Mesendoderm (in vitro differentiated cells): ENCODE results near the gene PDE1A.

Source experiments
- DNase-seq: peaks from one replicate; pipeline ENCODE4 v3.0.0; 2013
- H2AK5ac ChIP-seq: 2 replicates; pipeline ENCODE4 v1.6.1; 2013; ENCODE audit warnings: low read length, inconsistent platforms
- H2BK120ac ChIP-seq: 2 replicates; pipeline ENCODE4 v1.6.1; 2013; ENCODE audit warnings: low read depth, mild to moderate bottlenecking, low read length, moderate library complexity, mixed read lengths
- H2BK15ac ChIP-seq: replicated peaks from 2 replicates; pipeline ENCODE4 v1.6.1; 2013; ENCODE audit warnings: low read depth, mild to moderate bottlenecking, moderate library complexity
- H2BK5ac ChIP-seq: 2 replicates; pipeline ENCODE4 v1.6.1; 2013; ENCODE audit warnings: low read length, inconsistent platforms
- H3K18ac ChIP-seq: 2 replicates; pipeline ENCODE4 v1.6.1; 2013; ENCODE audit warnings: mild to moderate bottlenecking, low read length, mixed read lengths
- H3K23ac ChIP-seq: one replicate; pipeline ENCODE4 v1.6.1; 2013; ENCODE audit warnings: low read length
- H3K27ac ChIP-seq: 2 replicates; pipeline ENCODE4 v1.5.1; 2013; ENCODE audit warnings: low read depth, mild to moderate bottlenecking, inconsistent platforms, low read length, moderate library complexity
- H3K27me3 ChIP-seq: 2 replicates; pipeline ENCODE4 v1.6.1; 2013; ENCODE audit warnings: low read length, control low read depth, mild to moderate bottlenecking, inconsistent platforms; ENCODE audit not compliant: insufficient read depth, poor library complexity
- H3K36me3 ChIP-seq: 2 replicates; pipeline ENCODE4 v1.6.1; 2013; ENCODE audit warnings: low read length, inconsistent platforms; ENCODE audit not compliant: control insufficient read depth, insufficient read depth
- H3K4ac ChIP-seq: one replicate; pipeline ENCODE4 v1.6.1; 2013; ENCODE audit warnings: low read depth, mild to moderate bottlenecking, low read length, moderate library complexity
- H3K4me1 ChIP-seq: 2 replicates; pipeline ENCODE4 v1.6.1; 2013; ENCODE audit warnings: low read depth, low read length, inconsistent platforms; ENCODE audit not compliant: control insufficient read depth
- H3K4me2 ChIP-seq: 2 replicates; pipeline ENCODE4 v1.6.1; 2013; ENCODE audit warnings: low read length
- H3K4me3 ChIP-seq: 2 replicates; pipeline ENCODE4 v1.5.1; 2013; ENCODE audit warnings: mild to moderate bottlenecking, low read length
- H3K56ac ChIP-seq: one replicate; pipeline ENCODE4 v1.6.1; 2013; ENCODE audit warnings: low read length
- H3K79me1 ChIP-seq: 2 replicates; pipeline ENCODE4 v1.6.1; 2013; ENCODE audit warnings: low read length, inconsistent platforms
- H3K79me2 ChIP-seq: 2 replicates; pipeline ENCODE4 v1.6.1; 2013; ENCODE audit warnings: mild to moderate bottlenecking, low read length; ENCODE audit not compliant: control insufficient read depth, insufficient read depth
- H3K9ac ChIP-seq: 2 replicates; pipeline ENCODE4 v1.6.1; 2013; ENCODE audit warnings: low read length, inconsistent platforms
- H4K5ac ChIP-seq: one replicate; pipeline ENCODE4 v1.6.1; 2013; ENCODE audit warnings: low read length
- H4K8ac ChIP-seq: one replicate; pipeline ENCODE4 v1.6.1; 2013; ENCODE audit warnings: low read depth, mild to moderate bottlenecking, control low read depth, low read length, moderate library complexity
- WGBS: extraction: QIAGEN DNeasy Blood & Tissue Kit; methylation state at CpG from one replicate; pipeline ENCODE4 v1.1.7; 2013; ENCODE audit warnings: low lambda C conversion rate, missing lambda C conversion rate; ENCODE audit not compliant: insufficient coverage; ENCODE audit errors: extremely low coverage; 5-methylcytosine and 5-hydroxymethylcytosine counted together

Gene PDE1A

DNA sequence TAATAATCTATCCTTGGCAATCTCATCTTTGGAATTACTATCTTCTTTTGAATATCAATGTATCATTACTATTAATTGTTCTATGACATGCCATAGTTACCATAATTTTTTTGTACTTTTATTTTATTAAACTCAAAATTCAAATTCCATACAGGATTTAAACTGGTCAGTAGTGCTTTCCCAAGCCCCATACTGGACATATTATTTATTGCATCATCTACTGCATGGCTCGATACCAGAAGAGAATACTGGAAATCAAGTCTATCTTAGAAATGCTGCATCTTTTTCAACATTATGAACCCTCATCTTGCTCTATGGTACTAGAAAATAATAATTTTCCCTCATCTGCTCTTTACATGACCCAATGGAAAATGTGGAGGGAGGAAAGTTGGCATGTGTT lies 9.4 kb upstream of the PDE1A start:
- no peaks in the 10 kb centered on the region for H3K79me1 ChIP-seq
- no peak overlapping the region for H3K4me3 ChIP-seq
- H2BK15ac ChIP-seq = no peak overlapping the region
- DNase-seq = no peak
- no peak overlapping the region for H3K27ac ChIP-seq
- WGBS = no CpG with 5 or more reads among the region's 1 CpG
- no peak overlapping the region for H2BK5ac ChIP-seq
- no peak overlapping the region for H3K18ac ChIP-seq
- no peak overlapping the region for H3K23ac ChIP-seq
- H3K9ac ChIP-seq = no peak overlapping the region
- H2AK5ac ChIP-seq = no peak overlapping the region
- H3K27me3 ChIP-seq = no peaks in the 10 kb centered on the region
- H3K4ac ChIP-seq = no peak overlapping the region
- H3K36me3 ChIP-seq = no peaks in the 10 kb centered on the region
- H3K4me1 ChIP-seq = no peaks in the 10 kb centered on the region
- H3K4me2 ChIP-seq = no peak overlapping the region
- no peaks in the 10 kb centered on the region for H3K79me2 ChIP-seq
- no peak overlapping the region for H2BK120ac ChIP-seq
- no peak overlapping the region for H4K8ac ChIP-seq
- H4K5ac ChIP-seq = no peak overlapping the region
- H3K56ac ChIP-seq = no peak overlapping the region

DNA sequence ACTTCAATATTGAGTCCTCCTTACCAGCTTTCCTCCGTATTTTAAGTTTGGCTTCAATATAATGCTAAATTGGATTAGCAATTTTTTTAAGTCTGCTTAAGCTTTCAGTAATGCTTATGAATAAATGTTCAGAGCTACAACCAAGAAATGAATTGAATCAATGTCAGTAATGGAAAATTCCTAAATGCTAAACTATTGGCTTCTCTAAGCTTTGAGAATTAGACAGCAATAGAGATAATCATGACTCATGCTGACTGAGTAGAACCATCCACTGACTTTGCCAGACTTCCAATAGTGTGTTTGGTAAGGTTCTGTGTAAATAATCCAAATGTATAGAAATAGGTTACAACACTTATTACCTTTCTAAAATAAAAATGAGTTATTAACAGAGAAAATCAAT lies 8.9 kb upstream of the PDE1A start:
- Histone ChIP-seq H3K36me3 (no peaks in the 10 kb centered on the region), H2BK5ac (no peak overlapping the region), H2BK15ac (no peak overlapping the region), H3K56ac (no peak overlapping the region), H3K79me1 (no peaks in the 10 kb centered on the region), H4K5ac (no peak overlapping the region), H3K27me3 (no peaks in the 10 kb centered on the region), H3K4ac (no peak overlapping the region), H3K23ac (no peak overlapping the region), H3K4me1 (no peaks in the 10 kb centered on the region), H3K27ac (no peak overlapping the region), H3K18ac (no peak overlapping the region), H4K8ac (no peak overlapping the region), H3K4me2 (no peak overlapping the region), H2AK5ac (no peak overlapping the region), H2BK120ac (no peak overlapping the region), H3K79me2 (no peaks in the 10 kb centered on the region), H3K4me3 (no peak overlapping the region), H3K9ac (no peak overlapping the region)
- no CpG with 5 or more reads among the region's 1 CpG for WGBS
- DNase-seq = no peak

DNA sequence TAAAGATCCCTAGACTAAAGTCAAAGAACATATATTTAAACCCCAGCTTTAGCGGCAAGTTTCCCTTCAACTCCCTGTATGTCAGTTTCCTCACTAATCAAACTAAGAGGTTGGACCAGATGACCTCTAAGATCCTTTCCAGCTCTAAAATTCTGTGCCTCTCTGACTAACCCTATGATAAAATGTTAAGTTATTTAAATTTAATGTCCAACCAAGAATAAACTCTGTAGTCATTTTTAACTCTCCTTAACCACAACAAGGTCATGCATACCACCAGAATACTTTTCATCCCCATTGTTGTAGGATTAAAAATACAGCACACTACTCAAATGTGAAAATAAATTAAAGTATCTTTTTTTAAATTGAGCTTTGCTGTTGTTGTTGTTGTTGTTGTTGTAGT lies 5.2 kb upstream of the PDE1A start:
- no peak overlapping the region for H3K56ac ChIP-seq
- no peak overlapping the region for H3K27ac ChIP-seq
- no peak overlapping the region for H2BK5ac ChIP-seq
- no peak overlapping the region for H2AK5ac ChIP-seq
- DNase-seq = no peak
- H2BK15ac ChIP-seq = no peak overlapping the region
- H3K79me1 ChIP-seq = no peaks in the 10 kb centered on the region
- no peaks in the 10 kb centered on the region for H3K36me3 ChIP-seq
- no peak overlapping the region for H2BK120ac ChIP-seq
- H4K8ac ChIP-seq = no peak overlapping the region
- H4K5ac ChIP-seq = no peak overlapping the region
- no CpG with 5 or more reads among the region's 1 CpG for WGBS
- no peak overlapping the region for H3K9ac ChIP-seq
- H3K79me2 ChIP-seq = no peaks in the 10 kb centered on the region
- no peaks in the 10 kb centered on the region for H3K27me3 ChIP-seq
- no peak overlapping the region for H3K23ac ChIP-seq
- no peak overlapping the region for H3K18ac ChIP-seq
- no peak overlapping the region for H3K4ac ChIP-seq
- no peak overlapping the region for H3K4me3 ChIP-seq
- no peaks in the 10 kb centered on the region for H3K4me1 ChIP-seq
- H3K4me2 ChIP-seq = no peak overlapping the region

DNA sequence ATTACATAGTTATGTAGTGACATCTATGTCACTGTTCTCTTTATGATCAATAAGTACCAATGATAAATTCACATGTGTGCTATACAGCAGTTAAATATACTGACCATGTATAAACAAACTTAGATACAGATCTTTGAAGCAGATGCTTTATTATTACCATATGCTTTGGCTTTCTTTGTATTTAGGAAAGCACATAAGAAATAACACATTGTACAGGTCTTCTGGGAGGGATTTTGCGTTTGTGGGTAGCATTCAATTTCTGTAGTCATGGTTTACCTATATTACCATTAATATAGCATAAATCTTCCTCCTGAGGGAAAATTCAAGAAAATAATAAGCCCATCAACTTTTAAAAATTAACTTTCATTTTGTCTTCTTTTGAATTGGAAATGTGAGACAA lies 1.6 kb upstream of the PDE1A start:
- H3K23ac ChIP-seq = no peak overlapping the region
- H3K4me1 ChIP-seq = no peaks in the 10 kb centered on the region
- H3K4ac ChIP-seq = no peak overlapping the region
- WGBS = no CpG with 5 or more reads among the region's 1 CpG
- H2BK5ac ChIP-seq = no peak overlapping the region
- H3K27me3 ChIP-seq = no peaks in the 10 kb centered on the region
- no peaks in the 10 kb centered on the region for H3K36me3 ChIP-seq
- no peak overlapping the region for H2BK120ac ChIP-seq
- no peak overlapping the region for H2AK5ac ChIP-seq
- H3K27ac ChIP-seq = no peak overlapping the region
- DNase-seq = no peak
- H3K56ac ChIP-seq = no peak overlapping the region
- no peak overlapping the region for H3K4me2 ChIP-seq
- no peak overlapping the region for H4K5ac ChIP-seq
- no peak overlapping the region for H3K18ac ChIP-seq
- no peak overlapping the region for H2BK15ac ChIP-seq
- H3K79me1 ChIP-seq = no peaks in the 10 kb centered on the region
- no peak overlapping the region for H4K8ac ChIP-seq
- H3K9ac ChIP-seq = no peak overlapping the region
- no peak overlapping the region for H3K4me3 ChIP-seq
- H3K79me2 ChIP-seq = no peaks in the 10 kb centered on the region

DNA sequence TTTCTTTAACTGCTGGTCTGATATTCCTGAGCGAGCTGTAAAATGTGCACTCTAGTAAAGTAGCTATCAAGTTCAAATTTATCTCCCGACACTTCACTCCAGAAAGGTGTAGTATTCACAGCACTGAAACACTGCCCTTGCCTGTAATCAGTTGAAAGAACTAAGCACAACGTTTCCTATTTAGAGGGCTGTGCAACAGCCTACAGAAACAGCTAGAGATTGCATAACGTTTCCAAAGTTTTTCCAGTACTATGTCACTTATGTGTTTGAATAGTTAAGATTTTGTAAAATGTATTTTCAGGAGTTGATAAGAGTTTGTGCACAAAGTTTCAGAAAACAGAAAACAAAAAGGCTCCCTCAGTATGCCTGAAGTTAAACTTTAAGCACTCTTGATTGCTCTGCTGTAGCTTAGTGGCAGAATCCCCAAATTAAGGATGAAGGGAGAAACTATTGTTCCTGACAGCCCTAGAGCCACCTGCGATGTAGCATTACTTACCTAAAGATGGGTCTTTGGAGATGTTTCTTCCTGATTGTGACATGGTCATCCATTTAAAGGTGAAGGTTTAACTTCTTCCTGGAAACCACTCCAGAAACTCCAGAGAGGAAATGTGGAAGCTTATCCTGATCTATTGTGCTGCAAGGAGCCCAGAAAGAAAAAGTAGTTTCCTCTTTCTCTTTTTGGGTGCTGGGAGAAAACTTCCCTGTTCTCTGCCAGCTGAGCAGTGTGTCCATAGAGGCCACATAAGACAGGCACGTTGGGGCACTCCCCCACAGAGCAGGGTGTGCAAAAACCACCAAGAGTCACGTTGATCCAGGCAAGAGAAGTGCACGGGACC lies 536 bp downstream of the PDE1A start:
- H3K23ac ChIP-seq = no peak overlapping the region
- DNase-seq = no peak
- peak overlapping the region; percentile 60 for H3K18ac ChIP-seq
- H3K4me1 ChIP-seq = no peaks in the 10 kb centered on the region
- no peaks in the 10 kb centered on the region for H3K36me3 ChIP-seq
- H4K8ac ChIP-seq = no peak overlapping the region
- no peak overlapping the region for H2BK5ac ChIP-seq
- H3K27me3 ChIP-seq = no peaks in the 10 kb centered on the region
- no CpG with 5 or more reads among the region's 8 CpGs for WGBS
- no peak overlapping the region for H3K4me2 ChIP-seq
- H4K5ac ChIP-seq = no peak overlapping the region
- H3K56ac ChIP-seq = no peak overlapping the region
- H3K4ac ChIP-seq = no peak overlapping the region
- no peak overlapping the region for H3K9ac ChIP-seq
- no peak overlapping the region for H2BK15ac ChIP-seq
- no peak overlapping the region for H3K27ac ChIP-seq
- no peaks in the 10 kb centered on the region for H3K79me2 ChIP-seq
- no peaks in the 10 kb centered on the region for H3K79me1 ChIP-seq
- H3K4me3 ChIP-seq = no peak overlapping the region
- no peak overlapping the region for H2BK120ac ChIP-seq
- no peak overlapping the region for H2AK5ac ChIP-seq

DNA sequence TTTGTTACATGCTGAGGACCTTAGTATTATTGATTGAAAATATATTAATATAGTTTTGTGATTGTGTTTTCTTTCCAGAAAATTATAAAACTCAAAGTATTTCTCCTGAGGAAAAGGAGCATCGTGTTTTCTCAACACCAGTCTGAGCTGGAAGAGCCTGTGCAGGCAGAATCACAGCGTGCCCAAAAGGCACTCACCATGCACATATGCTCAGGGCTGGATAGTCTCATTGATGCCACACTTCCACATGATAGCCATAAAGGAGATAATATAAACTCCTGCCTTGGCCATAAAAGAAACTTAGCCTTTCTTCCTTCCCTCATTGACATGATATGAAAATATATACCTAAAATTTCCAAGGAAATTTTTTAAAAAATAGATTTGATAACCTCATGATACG lies 4.0 kb downstream of the PDE1A start:
- no peak overlapping the region for H3K4ac ChIP-seq
- no peak overlapping the region for H3K23ac ChIP-seq
- no peak overlapping the region for H3K27ac ChIP-seq
- no peak overlapping the region for H3K4me2 ChIP-seq
- no peak overlapping the region for H2BK5ac ChIP-seq
- no peak overlapping the region for H2AK5ac ChIP-seq
- no peaks in the 10 kb centered on the region for H3K79me2 ChIP-seq
- no peak for DNase-seq
- H3K27me3 ChIP-seq = no peaks in the 10 kb centered on the region
- no peak overlapping the region for H2BK15ac ChIP-seq
- no CpG with 5 or more reads among the region's 3 CpGs for WGBS
- H2BK120ac ChIP-seq = no peak overlapping the region
- H3K9ac ChIP-seq = no peak overlapping the region
- no peak overlapping the region for H3K56ac ChIP-seq
- H3K79me1 ChIP-seq = no peaks in the 10 kb centered on the region
- H4K5ac ChIP-seq = no peak overlapping the region
- no peaks in the 10 kb centered on the region for H3K4me1 ChIP-seq
- no peak overlapping the region for H4K8ac ChIP-seq
- no peak overlapping the region for H3K18ac ChIP-seq
- no peak overlapping the region for H3K4me3 ChIP-seq
- no peaks in the 10 kb centered on the region for H3K36me3 ChIP-seq
